Germinal center (tissue), 1 donor: ENCODE data around the gene HOXB4.

Source experiments
- DNase-seq: peaks from one replicate; pipeline ENCODE4 v3.0.0; 2012; ENCODE audit warnings: mixed read lengths, low spot score

The HOXB4 gene

GRCh38 chr17:48615047-48615962 lies 37.2 kb upstream of the HOXB4 start, which contains the start of gene HOXB8:
TSS of gene HOXB8 (minus strand) at chr17:48615292. CDS start at chr17:48614704, 588 bp downstream.
- DNase-seq, result no peak

- DNase-seq, result no peak
Measured at GRCh38 chr17:48613862-48614694, 35.9 kb upstream of the HOXB4 start.

GRCh38 chr17:48612854-48613691 lies 34.9 kb upstream of the HOXB4 start:
- DNase-seq, result peak; percentile 70

GRCh38 chr17:48612456-48612853 lies 34.3 kb upstream of the HOXB4 start:
- DNase-seq, result no peak

GRCh38 chr17:48611681-48612455 lies 33.7 kb upstream of the HOXB4 start:
- no peak for DNase-seq

GRCh38 chr17:48611213-48611612 lies 33.1 kb upstream of the HOXB4 start:
- peak; percentile 48 for DNase-seq

GRCh38 chr17:48610282-48611211 lies 32.4 kb upstream of the HOXB4 start, which contains the start of gene HOXB7:
TSS of gene HOXB7 (minus strand) at chr17:48611017. CDS start at chr17:48610918, 99 bp downstream.
- DNase-seq, result peak; percentile 85

- no peak for DNase-seq
Measured at GRCh38 chr17:48609759-48610281, 31.7 kb upstream of the HOXB4 start.

GRCh38 chr17:48609033-48609432 lies 30.9 kb upstream of the HOXB4 start:
- no peak for DNase-seq

- DNase-seq, result no peak
Measured at GRCh38 chr17:48608494-48608834, 30.3 kb upstream of the HOXB4 start.

- no peak for DNase-seq
Measured at GRCh38 chr17:48606892-48607614, 28.9 kb upstream of the HOXB4 start.

- DNase-seq, result no peak
Measured at GRCh38 chr17:48605991-48606891, 28.1 kb upstream of the HOXB4 start.

GRCh38 chr17:48605409-48605919 lies 27.3 kb upstream of the HOXB4 start:
- DNase-seq, result no peak

GRCh38 chr17:48604770-48605329 lies 26.7 kb upstream of the HOXB4 start, which contains the start of gene HOXB6:
TSS of gene HOXB6 (minus strand) at chr17:48604986. CDS start at chr17:48598150, 6,836 bp downstream.
- no peak for DNase-seq

- DNase-seq, result no peak
Measured at GRCh38 chr17:48603959-48604769, 26.0 kb upstream of the HOXB4 start.
